Esophagus squamous epithelium (tissue), 5 donors: Measurements from ENCODE around the gene RBFOX1. TPM values are rescaled to one million over a fixed set of nuclear protein-coding genes. Genes with fewer than 3 reads are reported as not detected.

Experiments
- DNase-seq: peaks from one replicate; lab custom pipeline; 2025; lab: John Stamatoyannopoulos, UW
- H3K27ac ChIP-seq, 4 donors: fragments of 200-600 bp; sonication (generic); one replicate each; pipeline ENCODE4 v1.5.1; 2016 to 2019; ENCODE audit warnings: mild to moderate bottlenecking in 1 of 4
- H3K27me3 ChIP-seq, 4 donors: fragments of 200-600 bp; sonication (generic); 1 replicate in 3 of 4; 2 replicates in 1 of 4; pipeline versions ENCODE4 v1.5.1 to v1.6.0; 2017 to 2021; ENCODE audit warnings: antibody characterized with exemption in 1 of 4
- H3K36me3 ChIP-seq, 3 donors: fragments of 200-600 bp; sonication (generic); one replicate each; pipeline ENCODE4 v1.5.1; 2016 to 2019
- H3K4me1 ChIP-seq, 3 donors: fragments of 200-600 bp; sonication (generic); one replicate each; pipeline ENCODE4 v1.5.1; 2017 to 2019
- H3K4me3 ChIP-seq, 4 donors: fragments of 200-600 bp; sonication (generic); 1 replicate in 3 of 4; 2 replicates in 1 of 4; pipeline ENCODE4 v1.5.1; 2016 to 2019; ENCODE audit warnings: mild to moderate bottlenecking in 2 of 4, moderate library complexity in 1 of 4
- H3K9me3 ChIP-seq, 3 donors: fragments of 200-600 bp; sonication (generic); one replicate each; pipeline ENCODE4 v1.5.1; 2016 to 2019
- POLR2A ChIP-seq, 4 donors: fragments of 450-650 bp; IDR thresholded peaks; one replicate each; pipeline ENCODE4 v1.6.1; 2017; ENCODE audit warnings: antibody characterized with exemption in 4 of 4, mild to moderate bottlenecking in 4 of 4, moderate library complexity in 3 of 4
- WGBS, 2 donors: methylation state at CpG; one replicate each; pipeline ENCODE4 v1.1.5; 2018; 5-methylcytosine and 5-hydroxymethylcytosine counted together
- intact Hi-C: fragments of 100-400 bp; cut with DNase I; formaldehyde crosslinking; loops from one replicate; pipeline ENCODE4 v1.15.0; 2022
- total RNA-seq, 4 donors: library from RNA; depleted of rRNA; stranded (reverse); fragments of >200 nt; gene quantifications; one replicate each; pipeline ENCODE4 v1.1.0, GENCODE V29; 2016
- TF ChIP-seq, protein P1 (sequence below), 6 experiments: fragments of 450-650 bp in 4 of 6; fragments of 200-600 bp in 2 of 6; sonication (generic) in 2 of 6; IDR thresholded peaks; one replicate each; pipeline ENCODE4 v1.5.1; 2016 to 2019; ENCODE audit warnings: antibody characterized with exemption in 6 of 6, mild to moderate bottlenecking in 4 of 6, moderate library complexity in 4 of 6
- donor health status: DM: yes; HTN: yes; CAD: no.

Gene RBFOX1
- total RNA-seq, 4 donors from 2014 or later: not detected

DNA sequence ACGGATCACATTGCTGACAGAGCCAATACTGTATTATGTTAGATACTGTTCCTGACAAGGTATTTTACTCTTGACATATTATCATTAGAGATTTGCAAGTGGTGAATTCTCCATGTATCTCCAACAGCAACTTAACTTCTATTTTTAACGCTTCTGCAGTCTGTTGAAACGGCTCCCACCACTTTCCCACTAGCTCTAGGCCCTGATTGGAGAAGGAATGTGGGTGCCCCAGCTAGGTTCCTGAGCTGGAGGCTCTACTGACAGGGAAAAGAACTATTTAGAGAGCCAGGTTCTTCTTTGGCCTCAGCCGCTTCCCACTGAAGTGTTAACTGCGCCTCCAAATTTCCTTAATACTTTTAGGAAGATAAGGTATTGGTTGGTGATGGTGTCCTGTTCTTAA is 191.8 kb downstream of the RBFOX1 start:
- H3K36me3 ChIP-seq: no peaks in the 10 kb centered on the region
- WGBS, 2 donors: 54 to 56% methylated on average over 5 of the region's 5 CpGs
- intact Hi-C loops: no loop called here

DNA sequence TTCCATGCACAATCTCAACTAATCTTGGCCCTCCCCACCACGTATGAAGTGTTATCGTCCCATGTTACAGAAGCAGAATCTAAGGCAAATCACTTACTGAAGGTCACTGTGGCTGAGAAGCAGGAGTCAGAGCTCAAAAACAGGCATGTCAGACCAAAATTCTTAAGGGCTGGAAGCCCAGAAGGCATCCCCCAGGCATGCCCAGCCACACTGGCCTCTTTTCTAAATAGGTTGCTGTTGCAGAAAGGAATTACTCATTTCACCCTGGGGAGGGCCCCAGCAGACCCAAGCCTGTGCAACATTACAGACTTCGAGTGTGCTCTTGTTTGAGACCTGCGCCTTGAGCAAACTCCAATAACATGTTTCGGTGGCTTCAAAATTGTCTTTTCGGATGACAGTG is 194.1 kb downstream of the RBFOX1 start:
- Histone ChIP-seq H3K4me3 (no peak overlapping the region), H3K27me3 (no peaks in the 10 kb centered on the region), H3K27ac (no peak overlapping the region), H3K4me1 (no peaks in the 10 kb centered on the region), H3K9me3 (no peaks in the 10 kb centered on the region), H3K36me3 (no peaks in the 10 kb centered on the region)
- intact Hi-C loops: no loop called here
- WGBS, 2 donors: 86 to 91% methylated on average over 6 of the region's 6 CpGs
- TF ChIP-seq POLR2A (IDR thresholded peaks at IDR 0.05): no peak
- TF ChIP-seq, protein P1, sequence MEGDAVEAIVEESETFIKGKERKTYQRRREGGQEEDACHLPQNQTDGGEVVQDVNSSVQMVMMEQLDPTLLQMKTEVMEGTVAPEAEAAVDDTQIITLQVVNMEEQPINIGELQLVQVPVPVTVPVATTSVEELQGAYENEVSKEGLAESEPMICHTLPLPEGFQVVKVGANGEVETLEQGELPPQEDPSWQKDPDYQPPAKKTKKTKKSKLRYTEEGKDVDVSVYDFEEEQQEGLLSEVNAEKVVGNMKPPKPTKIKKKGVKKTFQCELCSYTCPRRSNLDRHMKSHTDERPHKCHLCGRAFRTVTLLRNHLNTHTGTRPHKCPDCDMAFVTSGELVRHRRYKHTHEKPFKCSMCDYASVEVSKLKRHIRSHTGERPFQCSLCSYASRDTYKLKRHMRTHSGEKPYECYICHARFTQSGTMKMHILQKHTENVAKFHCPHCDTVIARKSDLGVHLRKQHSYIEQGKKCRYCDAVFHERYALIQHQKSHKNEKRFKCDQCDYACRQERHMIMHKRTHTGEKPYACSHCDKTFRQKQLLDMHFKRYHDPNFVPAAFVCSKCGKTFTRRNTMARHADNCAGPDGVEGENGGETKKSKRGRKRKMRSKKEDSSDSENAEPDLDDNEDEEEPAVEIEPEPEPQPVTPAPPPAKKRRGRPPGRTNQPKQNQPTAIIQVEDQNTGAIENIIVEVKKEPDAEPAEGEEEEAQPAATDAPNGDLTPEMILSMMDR (IDR thresholded peaks at IDR 0.05): no peak
- no peak for DNase-seq

More for the DNA sequence above, 191.8 kb downstream of the RBFOX1 start:
- TF ChIP-seq, protein P1 (IDR thresholded peaks at IDR 0.05): no peak
- TF ChIP-seq POLR2A (IDR thresholded peaks at IDR 0.05): no peak
- H3K4me3 ChIP-seq: no peak overlapping the region
- no peaks in the 10 kb centered on the region for H3K27me3 ChIP-seq
- DNase-seq: no peak
- H3K27ac ChIP-seq: no peak overlapping the region
- no peaks in the 10 kb centered on the region for H3K9me3 ChIP-seq
- H3K4me1 ChIP-seq: no peaks in the 10 kb centered on the region

DNA sequence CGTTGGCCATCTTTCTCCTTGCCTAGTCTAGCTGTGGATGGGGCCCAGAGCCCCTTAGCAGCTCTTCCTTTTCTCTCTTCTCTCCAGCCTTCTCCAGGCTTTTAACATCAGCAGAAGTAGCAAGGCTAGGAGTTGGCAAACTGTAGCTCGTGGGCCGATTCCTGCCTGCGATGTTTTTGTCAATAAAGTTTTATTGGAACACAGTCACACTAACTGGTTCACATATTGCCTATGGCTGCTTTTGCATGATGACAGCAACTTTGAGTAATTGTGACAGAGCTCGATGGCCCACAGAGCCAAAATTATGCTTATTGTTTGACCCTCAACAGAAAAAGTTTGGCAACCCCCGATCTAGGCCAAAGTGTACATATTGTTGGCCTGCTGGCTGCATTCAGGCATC is 199.9 kb downstream of the RBFOX1 start:
- Histone ChIP-seq H3K36me3 (no peaks in the 10 kb centered on the region), H3K9me3 (no peaks in the 10 kb centered on the region), H3K27ac (no peak overlapping the region), H3K27me3 (no peaks in the 10 kb centered on the region), H3K4me1 (no peaks in the 10 kb centered on the region), H3K4me3 (no peak overlapping the region)
- TF ChIP-seq POLR2A (IDR thresholded peaks at IDR 0.05): no peak
- TF ChIP-seq, protein P1 (IDR thresholded peaks at IDR 0.05): no peak
- intact Hi-C loops: no loop called here
- WGBS, 2 donors: 85 to 100% methylated on average over 5 to 6 of the region's 6 CpGs
- no peak for DNase-seq

DNA sequence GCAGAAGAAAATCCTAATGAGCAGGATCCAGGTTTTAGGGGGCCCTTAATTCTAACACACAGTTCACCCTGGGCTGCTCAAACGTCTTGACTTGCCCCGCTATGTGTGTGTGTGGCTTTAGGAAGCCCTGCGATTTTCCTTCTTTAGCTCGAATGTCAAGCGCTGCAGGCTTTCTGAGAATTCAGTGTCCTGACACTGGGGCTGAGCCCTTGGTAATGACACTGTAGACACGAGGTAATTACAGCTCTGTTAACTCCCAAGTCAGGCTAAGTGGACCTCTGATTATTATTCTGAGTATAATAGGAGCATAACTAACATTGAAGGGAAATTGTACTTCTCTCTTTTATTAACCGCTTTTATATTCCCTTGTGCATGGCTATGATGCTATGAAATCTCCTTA is 202.1 kb downstream of the RBFOX1 start:
- intact Hi-C loops: no loop called here

GRCh38 chr16:7541026-7541425 is 208.4 kb downstream of the RBFOX1 start:
- no peak for DNase-seq
- intact Hi-C loops: no loop called here
- Histone ChIP-seq H3K27me3 (no peaks in the 10 kb centered on the region), H3K9me3 (no peaks in the 10 kb centered on the region), H3K4me3 (no peak overlapping the region), H3K4me1 (no peaks in the 10 kb centered on the region), H3K36me3 (no peaks in the 10 kb centered on the region), H3K27ac (no peak overlapping the region)
- WGBS, 2 donors: 66 to 73% methylated on average over 3 of the region's 3 CpGs
- no peak for TF ChIP-seq POLR2A (IDR thresholded peaks at IDR 0.05)
- TF ChIP-seq, protein P1 (IDR thresholded peaks at IDR 0.05): no peak

More for the DNA sequence above, 202.1 kb downstream of the RBFOX1 start:
- Histone ChIP-seq H3K4me1 (no peaks in the 10 kb centered on the region), H3K27me3 (no peaks in the 10 kb centered on the region), H3K4me3 (no peak overlapping the region), H3K36me3 (no peaks in the 10 kb centered on the region), H3K27ac (no peak overlapping the region), H3K9me3 (no peaks in the 10 kb centered on the region)
- DNase-seq: no peak
- no peak for TF ChIP-seq POLR2A (IDR thresholded peaks at IDR 0.05)
- TF ChIP-seq, protein P1 (IDR thresholded peaks at IDR 0.05): no peak
- WGBS, 2 donors: 77 to 90% methylated on average over 7 of the region's 7 CpGs
